ENCODE results near the gene CTNNA2. TPM values are rescaled to one million over a fixed set of nuclear protein-coding genes. Genes with fewer than 3 reads are reported as not detected.

Gene CTNNA2
- polyA plus RNA-seq, 1 of the 3 experiments (the other 2 are of a cell fraction), result 0.30 TPM

GRCh38 chr2:80028051-80028450 lies 515.2 kb downstream of the CTNNA2 start:
- Histone ChIP-seq H4K20me1 (ENCODE audit: insufficient read depth) (no peaks in the 10 kb centered on the region), H3K9me3 (no peaks in the 10 kb centered on the region), H3K9me2 (no peaks in the 10 kb centered on the region), H3K27me3 (ENCODE audit: insufficient read depth) (no peaks in the 10 kb centered on the region), H3K4me1 (ENCODE audit: control insufficient read depth in 1 of 2, insufficient read depth in 2 of 2, low read depth in 1 of 2, low read length in 1 of 2) (peaks cover 0 to 9% of the 10 kb centered on the region in 2 experiments; a peak in 2 of 4 replicates), H3K4me2 (no peak overlapping the region), H3K9ac (no peak overlapping the region), H3F3A (replicated peaks; ENCODE audit: insufficient read depth) (no peaks in the 10 kb centered on the region), H3K27ac (ENCODE audit: low read depth in 2 of 2, low read length in 1 of 2) (no peak overlapping the region), H3K4me3 (ENCODE audit: low read depth in 2 of 2, low read length in 1 of 2) (no peak overlapping the region), H3K79me2 (ENCODE audit: insufficient read depth) (no peaks in the 10 kb centered on the region), H2AFZ (ENCODE audit: low read depth) (no peak overlapping the region), H3K36me3 (replicated peaks in 1 of 2; ENCODE audit: control insufficient read depth in 1 of 2, insufficient read depth in 2 of 2, low read length in 1 of 2) (no peaks in the 10 kb centered on the region)
- TF ChIP-seq RCOR1 (IDR thresholded peaks at IDR 0.05; ENCODE audit: low read length) (no peak), YY1 (IDR thresholded peaks at IDR 0.05; ENCODE audit: low read depth) (no peak), SIN3A (IDR thresholded peaks at IDR 0.05; ENCODE audit: borderline replicate concordance, low read depth, low read length) (no peak), NFIC (IDR thresholded peaks at IDR 0.05; ENCODE audit: borderline replicate concordance) (no peak), FOSL2 (IDR thresholded peaks at IDR 0.05; ENCODE audit: borderline replicate concordance, low read depth) (no peak), MXI1 (IDR thresholded peaks at IDR 0.05; ENCODE audit: low read depth, low read length) (no peak), GABPA (IDR thresholded peaks at IDR 0.05; ENCODE audit: low read depth) (no peak), NRF1 (IDR thresholded peaks at IDR 0.05; ENCODE audit: low read depth, low read length) (no peak), EZH2phosphoT487 (IDR thresholded peaks at IDR 0.05; ENCODE audit: borderline replicate concordance, low read depth) (no peak), EP300 (IDR thresholded peaks at IDR 0.05; ENCODE audit: borderline replicate concordance in 1 of 2, low read depth in 1 of 2, low read length in 1 of 2) (no peak), FOXM1 (IDR thresholded peaks at IDR 0.05; ENCODE audit: low read depth) (no peak), PBX3 (IDR thresholded peaks at IDR 0.05) (no peak), TAF1 (IDR thresholded peaks at IDR 0.05; ENCODE audit: borderline replicate concordance, low read depth, low read length) (no peak)
- TF ChIP-seq, protein P1, sequence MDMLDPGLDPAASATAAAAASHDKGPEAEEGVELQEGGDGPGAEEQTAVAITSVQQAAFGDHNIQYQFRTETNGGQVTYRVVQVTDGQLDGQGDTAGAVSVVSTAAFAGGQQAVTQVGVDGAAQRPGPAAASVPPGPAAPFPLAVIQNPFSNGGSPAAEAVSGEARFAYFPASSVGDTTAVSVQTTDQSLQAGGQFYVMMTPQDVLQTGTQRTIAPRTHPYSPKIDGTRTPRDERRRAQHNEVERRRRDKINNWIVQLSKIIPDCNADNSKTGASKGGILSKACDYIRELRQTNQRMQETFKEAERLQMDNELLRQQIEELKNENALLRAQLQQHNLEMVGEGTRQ (IDR thresholded peaks at IDR 0.05; ENCODE audit: borderline replicate concordance, low read depth, low read length), result no peak
- TF ChIP-seq, protein P2, sequence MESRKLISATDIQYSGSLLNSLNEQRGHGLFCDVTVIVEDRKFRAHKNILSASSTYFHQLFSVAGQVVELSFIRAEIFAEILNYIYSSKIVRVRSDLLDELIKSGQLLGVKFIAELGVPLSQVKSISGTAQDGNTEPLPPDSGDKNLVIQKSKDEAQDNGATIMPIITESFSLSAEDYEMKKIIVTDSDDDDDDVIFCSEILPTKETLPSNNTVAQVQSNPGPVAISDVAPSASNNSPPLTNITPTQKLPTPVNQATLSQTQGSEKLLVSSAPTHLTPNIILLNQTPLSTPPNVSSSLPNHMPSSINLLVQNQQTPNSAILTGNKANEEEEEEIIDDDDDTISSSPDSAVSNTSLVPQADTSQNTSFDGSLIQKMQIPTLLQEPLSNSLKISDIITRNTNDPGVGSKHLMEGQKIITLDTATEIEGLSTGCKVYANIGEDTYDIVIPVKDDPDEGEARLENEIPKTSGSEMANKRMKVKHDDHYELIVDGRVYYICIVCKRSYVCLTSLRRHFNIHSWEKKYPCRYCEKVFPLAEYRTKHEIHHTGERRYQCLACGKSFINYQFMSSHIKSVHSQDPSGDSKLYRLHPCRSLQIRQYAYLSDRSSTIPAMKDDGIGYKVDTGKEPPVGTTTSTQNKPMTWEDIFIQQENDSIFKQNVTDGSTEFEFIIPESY (IDR thresholded peaks at IDR 0.05; ENCODE audit: borderline replicate concordance, low read depth), result no peak
- TF ChIP-seq, protein P3, sequence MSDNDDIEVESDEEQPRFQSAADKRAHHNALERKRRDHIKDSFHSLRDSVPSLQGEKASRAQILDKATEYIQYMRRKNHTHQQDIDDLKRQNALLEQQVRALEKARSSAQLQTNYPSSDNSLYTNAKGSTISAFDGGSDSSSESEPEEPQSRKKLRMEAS (IDR thresholded peaks at IDR 0.05; ENCODE audit: low read depth), result no peak
- no peak for DNase-seq
- ChIA-PET CTCF (interaction anchor here (0.9 to 1.4 kb wide), 8 partner anchors 8 to 95 kb away, joined by 3 to 5 read pairs (median 3); no protein-coding TSS in a partner anchor), POLR2A (no interaction called here)
- WGBS (ENCODE audit: low lambda C conversion rate), result 61% methylated on average over 3 of the region's 3 CpGs

All from SK-N-SH (cell line).